Choroid plexus epithelial cell (primary cell): ENCODE results near the gene INTS14.
A peak's percentile ranks its signal among the peaks of the same experiment; 100 is the strongest.
"Not testable (repeated sequence)": the region's sequence is repeated elsewhere in the genome, so short reads cannot be mapped to it uniquely, and the experiment has no call there.

Experiments used
- DNase-seq: peaks from one replicate; pipeline ENCODE4 v3.0.0-alpha.2; 2010; ENCODE audit warnings: low read depth
- H3K4me3 ChIP-seq: 2 replicates; pipeline ENCODE4 v1.5.1; 2011; ENCODE audit warnings: low read depth, mild to moderate bottlenecking, control low read depth, low read length, moderate library complexity
- CTCF ChIP-seq: conservative IDR thresholded peaks from 2 replicates; pipeline ENCODE4 v1.5.1; 2011; ENCODE audit warnings: low read depth, mild to moderate bottlenecking, control low read depth, inconsistent platforms, low read length, moderate library complexity

INTS14 gene

GRCh38 chr15:65551183-65551582 lies 59.7 kb downstream of the INTS14 start:
- H3K4me3 ChIP-seq, result peak overlapping the region; percentile 28
- no peak for TF ChIP-seq CTCF
- DNase-seq, result no peak

DNA sequence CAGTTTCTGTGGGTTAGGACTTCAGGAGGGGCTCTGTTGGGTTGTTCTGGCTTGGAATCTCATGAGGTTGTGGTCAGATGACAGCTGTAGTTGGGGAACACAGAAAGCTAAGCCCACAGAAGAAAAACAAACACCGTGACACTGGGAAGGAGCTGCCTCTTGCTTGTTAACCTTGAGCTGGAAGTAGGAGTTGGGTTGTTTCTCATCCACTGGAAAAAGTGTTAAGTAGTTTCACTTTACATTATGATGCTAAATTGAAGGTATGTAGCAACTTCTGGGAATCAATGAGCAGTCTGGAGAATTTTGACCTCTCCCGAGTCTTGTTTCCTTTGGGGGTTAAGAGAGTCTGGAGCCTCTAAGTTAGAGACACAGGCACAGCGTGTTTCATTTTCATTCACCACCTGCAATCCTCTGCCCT lies 60.2 kb downstream of the INTS14 start:
- TF ChIP-seq CTCF, result no peak
- peak; percentile 87 for DNase-seq
- peak overlapping the region; percentile 28 for H3K4me3 ChIP-seq

- H3K4me3 ChIP-seq, DNase-seq: not testable (repeated sequence)
Measured at GRCh38 chr15:65549288-65549687, 61.6 kb downstream of the INTS14 start.

DNA sequence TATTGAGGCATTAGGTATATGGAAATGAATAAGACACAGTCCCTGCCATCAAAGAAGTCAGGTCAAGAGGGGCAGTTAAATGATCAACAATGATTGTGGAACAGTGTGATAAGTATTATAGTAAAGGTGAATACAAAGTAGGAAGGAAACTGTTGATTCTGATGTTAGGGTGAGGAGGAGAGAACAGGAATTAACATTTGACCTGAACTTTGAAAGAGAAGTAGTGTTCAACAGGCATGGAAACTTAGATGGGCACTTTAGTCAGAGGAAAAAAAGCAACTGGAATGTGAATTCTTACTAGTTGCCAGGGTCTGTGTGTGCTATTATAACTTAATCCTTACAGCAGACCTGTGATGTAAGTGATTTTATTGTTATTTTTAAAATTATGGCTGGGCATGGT lies 63.1 kb downstream of the INTS14 start:
- no peak overlapping the region for H3K4me3 ChIP-seq
- DNase-seq, result no peak
- no peak for TF ChIP-seq CTCF

DNA sequence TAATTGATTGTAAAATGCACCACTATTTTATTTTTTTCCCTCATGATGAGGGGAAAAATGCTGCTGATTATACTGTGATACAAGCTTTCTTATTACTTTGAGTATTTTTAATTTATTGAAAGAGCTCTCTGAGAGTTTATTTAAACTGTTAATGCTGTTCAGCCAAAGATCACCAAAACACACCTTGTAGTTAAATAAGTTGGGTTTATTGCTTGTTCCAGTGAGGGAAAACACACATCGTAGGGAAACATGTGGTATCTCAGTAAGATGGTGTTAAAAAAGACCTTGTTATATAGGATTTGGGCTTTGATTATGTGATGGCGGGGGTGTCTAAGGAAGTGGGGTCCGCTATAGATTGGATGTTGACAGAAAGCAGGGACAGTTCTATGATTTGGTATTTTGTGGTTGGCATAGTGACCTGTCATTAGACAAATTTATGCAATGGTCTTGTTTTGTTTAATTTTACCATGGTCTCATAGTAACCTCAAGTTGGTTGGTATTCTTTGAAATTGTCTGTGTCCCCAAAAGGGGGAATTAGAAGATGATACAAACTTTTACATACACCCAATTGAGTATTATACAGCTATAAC lies 69.6 kb downstream of the INTS14 start:
- no peak overlapping the region for H3K4me3 ChIP-seq
- TF ChIP-seq CTCF, result no peak
- DNase-seq, result no peak

GRCh38 chr15:65540314-65540713 lies 70.6 kb downstream of the INTS14 start:
- H3K4me3 ChIP-seq, result no peak overlapping the region
- DNase-seq, result no peak
- no peak for TF ChIP-seq CTCF

DNA sequence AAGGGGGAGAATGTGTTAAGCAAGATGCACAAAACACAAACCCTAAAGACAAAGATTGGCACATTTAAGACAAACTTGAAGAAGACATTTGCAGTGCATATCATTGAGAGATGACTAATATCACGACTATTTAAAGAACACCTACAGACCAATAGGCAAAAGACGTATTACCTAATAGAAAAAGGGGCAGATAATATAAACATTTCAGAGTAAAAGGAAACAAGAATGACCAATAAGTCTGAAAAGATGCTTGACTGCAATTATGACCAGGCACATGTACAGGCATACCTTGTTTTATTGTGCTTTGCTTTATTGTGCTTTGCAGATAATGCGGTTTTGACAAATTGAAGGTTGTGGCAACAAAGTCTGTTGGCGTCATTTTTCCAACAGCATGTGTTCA lies 75.7 kb downstream of the INTS14 start:
- no peak overlapping the region for H3K4me3 ChIP-seq
- TF ChIP-seq CTCF, result no peak
- DNase-seq, result peak; percentile 51
